ENCODE measurements around the gene ADRA1B. TPM values are rescaled to one million over a fixed set of nuclear protein-coding genes. Genes with fewer than 3 reads are reported as not detected.
A peak's percentile ranks its signal among the peaks of the same experiment; 100 is the strongest.

The ADRA1B gene
- total RNA-seq, 4 donors from 2014 or later: 2.9 to 9.0 (median 5.0) TPM

GRCh38 chr5:159877894-159878448, 38.3 kb upstream of the ADRA1B start:
- H3K27ac ChIP-seq: peak overlapping the region; percentile 45 to 67 (median 52)
- WGBS, 2 donors (ENCODE audit: low coverage in 1 of 2): 0 to 77% methylated on average over 1 to 7 of the region's 7 CpGs
- in situ Hi-C loops (cut with MboI; ENCODE audit: low pct_ligation_motif_present in 1 of 4, low pct_unique_long_range_greater_than_20kb in 1 of 4, low sequenced_read_pairs in 3 of 4): no loop called here

GRCh38 chr5:159878988-159879471, 37.3 kb upstream of the ADRA1B start:
- intact Hi-C loops (cut with DNase I; ENCODE audit: low total_unique reads): no loop called here
- Histone ChIP-seq H3K9me3 (no peaks in the 10 kb centered on the region), H3K4me3 (no peak overlapping the region), H3K36me3 (no peaks in the 10 kb centered on the region), H3K4me1 (peaks cover 0 to 12% (median 0%) of the 10 kb centered on the region in 4 donors), H3K27me3 (no peaks in the 10 kb centered on the region), H3K27ac (peak overlapping the region; percentile 45 to 67 (median 52))
- WGBS, 2 donors (ENCODE audit: low coverage in 1 of 2): 7 to 20% methylated on average over 6 to 11 of the region's 11 CpGs
- in situ Hi-C loops (cut with MboI; ENCODE audit: low pct_ligation_motif_present in 1 of 4, low pct_unique_long_range_greater_than_20kb in 1 of 4, low sequenced_read_pairs in 3 of 4): no loop called here
- TF ChIP-seq POLR2A (IDR thresholded peaks at IDR 0.05): no peak
- TF ChIP-seq POLR2AphosphoS5 (IDR thresholded peaks at IDR 0.05): peak in 2 of 3 donors; percentile 4 to 48
- peak; percentile 56 for DNase-seq

More at GRCh38 chr5:159877894-159878448, 38.3 kb upstream of the ADRA1B start:
- no peaks in the 10 kb centered on the region for H3K9me3 ChIP-seq
- no peak for TF ChIP-seq POLR2AphosphoS5 (IDR thresholded peaks at IDR 0.05)
- TF ChIP-seq EP300 (IDR thresholded peaks at IDR 0.05; ENCODE audit: low read depth): no peak
- no peak for TF ChIP-seq POLR2A (IDR thresholded peaks at IDR 0.05)
- TF ChIP-seq CTCF (IDR thresholded peaks at IDR 0.05): no peak
- intact Hi-C loops (cut with DNase I; ENCODE audit: low total_unique reads): no loop called here
- DNase-seq: peak; percentile 18
- no peaks in the 10 kb centered on the region for H3K36me3 ChIP-seq
- H3K4me1 ChIP-seq: peaks cover 0 to 12% (median 0%) of the 10 kb centered on the region in 4 donors
- no peak overlapping the region for H3K4me3 ChIP-seq
- H3K27me3 ChIP-seq: no peaks in the 10 kb centered on the region

- Histone ChIP-seq H3K4me1 (peaks cover 0 to 12% (median 0%) of the 10 kb centered on the region in 4 donors), H3K27ac (no peak overlapping the region), H3K4me3 (no peak overlapping the region), H3K36me3 (no peaks in the 10 kb centered on the region), H3K27me3 (no peaks in the 10 kb centered on the region), H3K9me3 (no peaks in the 10 kb centered on the region)
- intact Hi-C loops (cut with DNase I; ENCODE audit: low total_unique reads): no loop called here
- TF ChIP-seq EP300 (IDR thresholded peaks at IDR 0.05; ENCODE audit: low read depth) (no peak), CTCF (IDR thresholded peaks at IDR 0.05) (no peak), POLR2AphosphoS5 (IDR thresholded peaks at IDR 0.05) (no peak), POLR2A (IDR thresholded peaks at IDR 0.05) (no peak)
- 89 to 90% methylated on average over 2 of the region's 2 CpGs for WGBS, 2 donors (ENCODE audit: low coverage in 1 of 2)
- in situ Hi-C loops (cut with MboI; ENCODE audit: low pct_ligation_motif_present in 1 of 4, low pct_unique_long_range_greater_than_20kb in 1 of 4, low sequenced_read_pairs in 3 of 4): no loop called here
- DNase-seq: no peak
These were observed 35.6 kb upstream of the ADRA1B start for GRCh38 chr5:159880676-159881075.

- intact Hi-C loops (cut with DNase I; ENCODE audit: low total_unique reads) (no loop called here), in situ Hi-C loops (cut with MboI; ENCODE audit: low pct_ligation_motif_present in 1 of 4, low pct_unique_long_range_greater_than_20kb in 1 of 4, low sequenced_read_pairs in 3 of 4) (no loop called here)
- WGBS, 2 donors (ENCODE audit: low coverage in 1 of 2): 60 to 71% methylated on average over 2 of the region's 2 CpGs
These were observed 34.3 kb upstream of the ADRA1B start for GRCh38 chr5:159881967-159882366.

More at GRCh38 chr5:159881967-159882366, 34.3 kb upstream of the ADRA1B start:
- no peaks in the 10 kb centered on the region for H3K36me3 ChIP-seq
- H3K4me3 ChIP-seq: no peak overlapping the region
- DNase-seq: no peak
- H3K9me3 ChIP-seq: no peaks in the 10 kb centered on the region
- TF ChIP-seq EP300 (IDR thresholded peaks at IDR 0.05; ENCODE audit: low read depth) (no peak), POLR2AphosphoS5 (IDR thresholded peaks at IDR 0.05) (no peak), CTCF (IDR thresholded peaks at IDR 0.05) (no peak), POLR2A (IDR thresholded peaks at IDR 0.05) (no peak)
- H3K27ac ChIP-seq: no peak overlapping the region
- no peaks in the 10 kb centered on the region for H3K27me3 ChIP-seq
- H3K4me1 ChIP-seq: peaks cover 0 to 12% (median 0%) of the 10 kb centered on the region in 4 donors

Data from transverse colon (tissue), 4 donors.